H1 (cell line): ENCODE results near the gene ITGB1BP1. TPM values are rescaled to one million over a fixed set of nuclear protein-coding genes. Genes with fewer than 3 reads are reported as not detected.

Experiments used
- ATF3 ChIP-seq: IDR thresholded peaks from 2 replicates; pipeline ENCODE4 v1.6.1; 2011; ENCODE audit warnings: low read depth, mild to moderate bottlenecking, low read length; ENCODE audit not compliant: insufficient read depth
- CHD7 ChIP-seq: fragments of 300-600 bp; sonication (generic); IDR thresholded peaks from 2 replicates; pipeline ENCODE4 v1.7.1; 2012; ENCODE audit warnings: low read length, moderate library complexity, mild to moderate bottlenecking, inconsistent platforms; ENCODE audit not compliant: insufficient replicate concordance
- EP300 ChIP-seq, 2 experiments: IDR thresholded peaks; 1 replicate in 1 of 2; 2 replicates in 1 of 2; pipeline ENCODE4 v1.6.1; 2011 to 2012; ENCODE audit warnings: low read depth in 2 of 2, low read length in 2 of 2, mild to moderate bottlenecking in 2 of 2, borderline replicate concordance in 1 of 2, inconsistent platforms in 1 of 2, moderate library complexity in 1 of 2
- POU5F1 ChIP-seq: IDR thresholded peaks from 2 replicates; pipeline ENCODE4 v1.6.1; 2011; ENCODE audit warnings: low read depth, mild to moderate bottlenecking, low read length, moderate library complexity
- RXRA ChIP-seq: IDR thresholded peaks from 2 replicates; pipeline ENCODE4 v1.6.1; 2011; ENCODE audit warnings: low read depth, mild to moderate bottlenecking, low read length, moderate library complexity; ENCODE audit not compliant: insufficient read depth
- polyA plus RNA-seq, 7 experiments: library from polyadenylated mRNA; depleted of rRNA in 3 of 7; stranded (reverse) in 5 of 7; unstranded in 2 of 7; fragments of >200 nt in 5 of 7; fragments of 200-250 nt in 2 of 7; gene quantifications; 1 replicate in 5 of 7; 2 replicates in 1 of 7; 4 replicates in 1 of 7; pipeline versions ENCODE4 v1.2.1 to v1.2.3, GENCODE V29; 2011 to 2013; ENCODE audit warnings: missing spikeins in 2 of 7, mixed read lengths in 2 of 7
- total RNA-seq: library from RNA; stranded (reverse); fragmentation: NEBNext Ultra II Directional; extraction: Animal tissue kit (Norgen Biotek cat#: 25700); gene quantifications from 2 replicates; pipeline ENCODE4 v1.2.1, GENCODE V29; 2021

Gene ITGB1BP1
- total and polyA plus RNA-seq, 2 of the 8 experiments (the other 6 are each of a cell fraction or from before 2014, with no cell fraction given): 16.1 to 45.4 TPM

GRCh38 chr2:9420495-9420894, 2.8 kb downstream of the ITGB1BP1 start (continued):
- TF ChIP-seq CHD7 (no peak), ATF3 (no peak), POU5F1 (no peak), EP300 (IDR thresholded peaks at IDR 0.05; ENCODE audit: borderline replicate concordance in 1 of 2, low read depth in 2 of 2, low read length in 2 of 2) (no peak), RXRA (no peak)
